Measurements from ENCODE around the gene SPEF2.

The SPEF2 gene

GRCh38 chr5:35785601-35786085, 168.0 kb downstream of the SPEF2 start:
- no peak for DNase-seq

GRCh38 chr5:35788724-35789123, 171.1 kb downstream of the SPEF2 start:
- DNase-seq: no peak

- no peak for DNase-seq
Measured at GRCh38 chr5:35789732-35790456, 172.2 kb downstream of the SPEF2 start.

- DNase-seq: no peak
Measured at GRCh38 chr5:35790457-35790822, 172.8 kb downstream of the SPEF2 start.

- no peak for DNase-seq
Measured at GRCh38 chr5:35794328-35794619, 176.6 kb downstream of the SPEF2 start.

GRCh38 chr5:35794684-35795375, 177.2 kb downstream of the SPEF2 start:
- DNase-seq: no peak

GRCh38 chr5:35799181-35799580, 181.5 kb downstream of the SPEF2 start:
- no peak for DNase-seq

GRCh38 chr5:35799753-35800152, 182.1 kb downstream of the SPEF2 start:
- no peak for DNase-seq

GRCh38 chr5:35803191-35803651, 185.6 kb downstream of the SPEF2 start:
- no peak for DNase-seq

GRCh38 chr5:35804201-35804653, 186.6 kb downstream of the SPEF2 start:
- no peak for DNase-seq

- no peak for DNase-seq
Measured at GRCh38 chr5:35804841-35805240, 187.2 kb downstream of the SPEF2 start.

GRCh38 chr5:35810601-35811000, 192.9 kb downstream of the SPEF2 start:
- no peak for DNase-seq

GRCh38 chr5:35811108-35811741, 193.6 kb downstream of the SPEF2 start:
- DNase-seq: no peak

GRCh38 chr5:35813521-35813920, 195.9 kb downstream of the SPEF2 start:
- no peak for DNase-seq

GRCh38 chr5:35815089-35815936, 197.7 kb downstream of the SPEF2 start:
- peak in 1 of 2 experiments; percentile 53 for DNase-seq

GRCh38 chr5:35816881-35817521, 199.3 kb downstream of the SPEF2 start:
- no peak for DNase-seq

GRCh38 chr5:35819026-35819425, 201.4 kb downstream of the SPEF2 start:
- no peak for DNase-seq

- DNase-seq: no peak
Measured at GRCh38 chr5:35819668-35820067, 202.0 kb downstream of the SPEF2 start.

GRCh38 chr5:35820735-35821134, 203.1 kb downstream of the SPEF2 start:
- no peak for DNase-seq

- no peak for DNase-seq
Measured at GRCh38 chr5:35821513-35821912, 203.8 kb downstream of the SPEF2 start.

GRCh38 chr5:35822511-35822910, 204.8 kb downstream of the SPEF2 start:
- DNase-seq: no peak

- no peak for DNase-seq
Measured at GRCh38 chr5:35823347-35824098, 205.9 kb downstream of the SPEF2 start.
